ENCODE data around the gene THSD4. TPM values are rescaled to one million over a fixed set of nuclear protein-coding genes. Genes with fewer than 3 reads are reported as not detected.

The THSD4 gene
- total RNA-seq, 1 donor from 2014 or later = 2.5 TPM

DNA sequence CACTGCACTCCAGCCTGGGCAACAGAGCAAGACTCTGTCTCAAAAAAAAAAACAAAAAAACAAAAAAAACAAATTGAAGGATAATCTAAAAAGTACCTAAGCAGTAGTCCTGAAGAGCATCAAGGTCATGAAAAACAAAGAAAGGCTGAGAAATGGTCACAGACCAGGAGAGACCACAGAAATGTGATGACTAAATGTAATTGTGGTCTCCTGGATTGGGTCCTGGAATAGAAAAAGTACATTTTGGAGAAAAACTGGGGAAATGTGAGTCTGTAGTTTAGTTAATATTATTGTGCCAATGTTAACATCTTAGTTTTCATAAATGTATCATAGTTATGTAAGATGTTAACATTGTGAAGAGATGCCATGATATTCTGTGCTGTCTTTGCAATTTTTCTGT lies 427.6 kb downstream of the THSD4 start:
- H3K27ac ChIP-seq (ENCODE audit: low read depth, low read length) = no peak overlapping the region
- no peak overlapping the region for H3K4me3 Mint-ChIP-seq (ENCODE audit: unreplicated experiment)
- H3K4me2 ChIP-seq (ENCODE audit: low read length) = no peak overlapping the region
- no peaks in the 10 kb centered on the region for H3K36me3 ChIP-seq (ENCODE audit: insufficient read depth, low read length)
- no peak overlapping the region for H3K4me3 ChIP-seq (ENCODE audit: insufficient read depth, low read depth, low read length)
- H3K79me2 ChIP-seq (ENCODE audit: insufficient read depth, low read length) = no peaks in the 10 kb centered on the region
- H3K4me1 ChIP-seq (ENCODE audit: insufficient read depth, low read length) = no peaks in the 10 kb centered on the region
- no peak for TF ChIP-seq EZH2 (IDR thresholded peaks at IDR 0.05; ENCODE audit: insufficient read depth, low read length)
- TF ChIP-seq, protein P1, sequence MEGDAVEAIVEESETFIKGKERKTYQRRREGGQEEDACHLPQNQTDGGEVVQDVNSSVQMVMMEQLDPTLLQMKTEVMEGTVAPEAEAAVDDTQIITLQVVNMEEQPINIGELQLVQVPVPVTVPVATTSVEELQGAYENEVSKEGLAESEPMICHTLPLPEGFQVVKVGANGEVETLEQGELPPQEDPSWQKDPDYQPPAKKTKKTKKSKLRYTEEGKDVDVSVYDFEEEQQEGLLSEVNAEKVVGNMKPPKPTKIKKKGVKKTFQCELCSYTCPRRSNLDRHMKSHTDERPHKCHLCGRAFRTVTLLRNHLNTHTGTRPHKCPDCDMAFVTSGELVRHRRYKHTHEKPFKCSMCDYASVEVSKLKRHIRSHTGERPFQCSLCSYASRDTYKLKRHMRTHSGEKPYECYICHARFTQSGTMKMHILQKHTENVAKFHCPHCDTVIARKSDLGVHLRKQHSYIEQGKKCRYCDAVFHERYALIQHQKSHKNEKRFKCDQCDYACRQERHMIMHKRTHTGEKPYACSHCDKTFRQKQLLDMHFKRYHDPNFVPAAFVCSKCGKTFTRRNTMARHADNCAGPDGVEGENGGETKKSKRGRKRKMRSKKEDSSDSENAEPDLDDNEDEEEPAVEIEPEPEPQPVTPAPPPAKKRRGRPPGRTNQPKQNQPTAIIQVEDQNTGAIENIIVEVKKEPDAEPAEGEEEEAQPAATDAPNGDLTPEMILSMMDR (IDR thresholded peaks at IDR 0.05; ENCODE audit: insufficient read depth, low read depth, low read length) = no peak
- no peak overlapping the region for H2AFZ ChIP-seq (ENCODE audit: low read depth, low read length)
- no peak overlapping the region for H3K27ac Mint-ChIP-seq (ENCODE audit: unreplicated experiment)
- H3K4me1 Mint-ChIP-seq (ENCODE audit: low read depth, unreplicated experiment) = no peaks in the 10 kb centered on the region
- H3K9me3 Mint-ChIP-seq (ENCODE audit: unreplicated experiment) = peaks cover 2% of the 10 kb centered on the region
- FAIRE-seq (peak; percentile 59), DNase-seq (ENCODE audit: low read depth) (peak; percentile 26)
- H3K9me3 ChIP-seq (ENCODE audit: insufficient read depth, low read depth, low read length) = no peaks in the 10 kb centered on the region
- no peaks in the 10 kb centered on the region for H3K36me3 Mint-ChIP-seq (ENCODE audit: low read depth, unreplicated experiment)
- no peak overlapping the region for H3K9ac ChIP-seq (ENCODE audit: low read length)
- no peaks in the 10 kb centered on the region for H4K20me1 ChIP-seq (ENCODE audit: insufficient read depth, low read length)
- H3K27me3 Mint-ChIP-seq (ENCODE audit: low read depth, unreplicated experiment) = peaks cover 2% of the 10 kb centered on the region
- peaks cover 15% of the 10 kb centered on the region for H3K27me3 ChIP-seq (ENCODE audit: insufficient read depth, low read length)

DNA sequence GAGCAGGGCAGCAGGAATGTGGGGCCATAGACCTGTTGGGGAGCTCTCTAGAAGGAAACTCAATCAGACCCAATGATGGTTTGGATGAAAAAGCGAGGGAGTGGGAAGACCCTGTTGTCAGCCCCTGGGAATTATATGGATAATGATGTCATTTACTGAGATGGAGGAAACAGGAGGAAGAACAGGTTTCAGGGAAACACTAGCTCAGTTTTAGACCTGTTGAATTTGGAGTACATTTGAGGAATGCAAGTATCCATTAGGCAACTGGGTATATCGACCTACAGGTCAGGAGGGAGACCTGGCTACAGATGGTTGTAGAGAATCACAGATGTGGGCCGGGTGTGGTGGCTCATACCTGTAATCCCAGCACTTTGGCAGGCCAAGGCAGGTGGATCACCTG lies 428.1 kb downstream of the THSD4 start:
- H3K79me2 ChIP-seq (ENCODE audit: insufficient read depth, low read length) = no peaks in the 10 kb centered on the region
- H3K27me3 Mint-ChIP-seq (ENCODE audit: low read depth, unreplicated experiment) = peaks cover 2% of the 10 kb centered on the region
- DNase-seq (ENCODE audit: low read depth) = no peak
- H3K27ac Mint-ChIP-seq (ENCODE audit: unreplicated experiment) = no peak overlapping the region
- H3K4me1 ChIP-seq (ENCODE audit: insufficient read depth, low read length) = no peaks in the 10 kb centered on the region
- H3K4me2 ChIP-seq (ENCODE audit: low read length) = no peak overlapping the region
- H3K4me3 ChIP-seq (ENCODE audit: insufficient read depth, low read depth, low read length) = no peak overlapping the region
- no peak overlapping the region for H3K4me3 Mint-ChIP-seq (ENCODE audit: unreplicated experiment)
- no peaks in the 10 kb centered on the region for H3K36me3 ChIP-seq (ENCODE audit: insufficient read depth, low read length)
- peaks cover 19% of the 10 kb centered on the region for H3K27me3 ChIP-seq (ENCODE audit: insufficient read depth, low read length)
- H4K20me1 ChIP-seq (ENCODE audit: insufficient read depth, low read length) = peaks cover 3% of the 10 kb centered on the region
- peaks cover 2% of the 10 kb centered on the region for H3K9me3 Mint-ChIP-seq (ENCODE audit: unreplicated experiment)
- no peak for FAIRE-seq
- H3K9me3 ChIP-seq (ENCODE audit: insufficient read depth, low read depth, low read length) = no peaks in the 10 kb centered on the region
- no peak overlapping the region for H3K9ac ChIP-seq (ENCODE audit: low read length)
- H3K4me1 Mint-ChIP-seq (ENCODE audit: low read depth, unreplicated experiment) = no peaks in the 10 kb centered on the region
- no peaks in the 10 kb centered on the region for H3K36me3 Mint-ChIP-seq (ENCODE audit: low read depth, unreplicated experiment)
- TF ChIP-seq EZH2 (IDR thresholded peaks at IDR 0.05; ENCODE audit: insufficient read depth, low read length) = no peak
- TF ChIP-seq, protein P1 (IDR thresholded peaks at IDR 0.05; ENCODE audit: insufficient read depth, low read depth, low read length) = no peak
- no peak overlapping the region for H2AFZ ChIP-seq (ENCODE audit: low read depth, low read length)
- no peak overlapping the region for H3K27ac ChIP-seq (ENCODE audit: low read depth, low read length)

DNA sequence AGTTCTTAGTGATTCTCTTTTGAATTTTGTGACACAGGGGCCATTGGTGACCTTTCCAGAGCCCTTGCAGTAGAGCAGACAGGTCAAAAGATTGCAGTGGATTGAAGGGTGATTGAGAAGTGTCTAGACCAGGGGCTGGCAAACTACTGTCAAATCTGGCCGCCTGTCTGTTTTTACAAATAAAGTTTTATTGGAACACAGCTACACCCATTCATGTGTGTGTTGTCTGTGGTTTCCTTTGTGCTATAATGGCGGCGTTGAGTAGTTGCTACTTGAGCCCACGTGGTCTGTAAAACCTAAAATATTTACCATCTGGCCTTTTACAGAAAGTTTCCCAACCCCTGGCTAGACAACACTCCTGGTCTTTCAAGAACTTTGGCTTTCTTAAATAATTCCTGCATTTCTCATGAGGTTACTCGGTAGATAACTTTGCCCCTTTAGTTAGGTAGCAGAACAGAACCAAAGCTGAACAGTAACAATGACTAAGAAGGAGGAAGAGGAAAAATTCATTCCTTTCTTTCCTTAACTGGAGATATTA lies 430.0 kb downstream of the THSD4 start:
- Histone ChIP-seq H2AFZ (ENCODE audit: low read depth, low read length) (no peak overlapping the region), H3K9me3 (ENCODE audit: insufficient read depth, low read depth, low read length) (no peaks in the 10 kb centered on the region), H3K9ac (ENCODE audit: low read length) (no peak overlapping the region), H3K4me3 (ENCODE audit: insufficient read depth, low read depth, low read length) (no peak overlapping the region), H3K27ac (ENCODE audit: low read depth, low read length) (no peak overlapping the region), H3K27me3 (ENCODE audit: insufficient read depth, low read length) (peaks cover 35% of the 10 kb centered on the region), H3K4me2 (ENCODE audit: low read length) (no peak overlapping the region), H3K4me1 (ENCODE audit: insufficient read depth, low read length) (no peaks in the 10 kb centered on the region), H4K20me1 (ENCODE audit: insufficient read depth, low read length) (peaks cover 5% of the 10 kb centered on the region), H3K79me2 (ENCODE audit: insufficient read depth, low read length) (no peaks in the 10 kb centered on the region), H3K36me3 (ENCODE audit: insufficient read depth, low read length) (no peaks in the 10 kb centered on the region)
- FAIRE-seq (no peak), DNase-seq (ENCODE audit: low read depth) (peak; percentile 73)
- TF ChIP-seq, protein P1 (IDR thresholded peaks at IDR 0.05; ENCODE audit: insufficient read depth, low read depth, low read length) = no peak
- TF ChIP-seq EZH2 (IDR thresholded peaks at IDR 0.05; ENCODE audit: insufficient read depth, low read length) = no peak
- peaks cover 10% of the 10 kb centered on the region for H3K27me3 Mint-ChIP-seq (ENCODE audit: low read depth, unreplicated experiment)
- H3K4me3 Mint-ChIP-seq (ENCODE audit: unreplicated experiment) = no peak overlapping the region
- H3K9me3 Mint-ChIP-seq (ENCODE audit: unreplicated experiment) = peaks cover 2% of the 10 kb centered on the region
- H3K4me1 Mint-ChIP-seq (ENCODE audit: low read depth, unreplicated experiment) = no peaks in the 10 kb centered on the region
- H3K36me3 Mint-ChIP-seq (ENCODE audit: low read depth, unreplicated experiment) = no peaks in the 10 kb centered on the region
- H3K27ac Mint-ChIP-seq (ENCODE audit: unreplicated experiment) = no peak overlapping the region
